ENCODE results near the gene DIP2A. TPM values are rescaled to one million over a fixed set of nuclear protein-coding genes. Genes with fewer than 3 reads are reported as not detected.

The DIP2A gene
- total RNA-seq, 5 donors from 2014 or later (not counting 1 experiment from before 2014, with no cell fraction given) = 113 to 132 (median 128) TPM

- ChIA-PET CTCF (no interaction called here), POLR2A (no interaction called here)
- WGBS (ENCODE audit: insufficient coverage) = 92% methylated on average over 5 of the region's 5 CpGs
- H3K27ac Mint-ChIP-seq = no peak overlapping the region
- H3K27me3 Mint-ChIP-seq = no peaks in the 10 kb centered on the region
- H3K9me3 Mint-ChIP-seq = no peaks in the 10 kb centered on the region
- Histone ChIP-seq H3K27me3 (replicated peaks in 1 of 2; ENCODE audit: control insufficient read depth in 2 of 2, extremely low read depth in 1 of 2, insufficient read depth in 2 of 2, low read length in 1 of 2) (no peaks in the 10 kb centered on the region), H3K27ac (ENCODE audit: low read length) (no peak overlapping the region), H3K9me3 (no peaks in the 10 kb centered on the region), H3K4me1 (ENCODE audit: control insufficient read depth in 1 of 2, extremely low read depth in 1 of 2, insufficient read depth in 2 of 2, low read length in 2 of 2) (peaks cover 4 to 11% of the 10 kb centered on the region in 2 experiments), H3K4me3 (ENCODE audit: control insufficient read depth in 1 of 2, extremely low read depth in 1 of 2, low read length in 1 of 2) (no peak overlapping the region), H3K36me3 (ENCODE audit: control insufficient read depth in 2 of 2, extremely low read depth in 1 of 2, insufficient read depth in 1 of 2, low read length in 1 of 2) (peaks cover 4 to 28% of the 10 kb centered on the region in 2 donors)
- no peak overlapping the region for H3K4me3 Mint-ChIP-seq
- H3K4me1 Mint-ChIP-seq = peaks cover 48 to 59% (median 52%) of the 10 kb centered on the region in 3 donors
- ATAC-seq (replicated peaks in 1 of 4) = no peak
- peaks cover 44% of the 10 kb centered on the region for H3K36me3 Mint-ChIP-seq
- no peak for DNase-seq
Observed at GRCh38 chr21:46480466-46480865, 21.8 kb downstream of the DIP2A start.

GRCh38 chr21:46482225-46482845, 23.6 kb downstream of the DIP2A start:
- Mint-ChIP-seq H3K36me3 (peaks cover 46% of the 10 kb centered on the region), H3K4me3 (no peak overlapping the region), H3K4me1 (peaks cover 42 to 46% (median 45%) of the 10 kb centered on the region in 3 donors), H3K27me3 (no peaks in the 10 kb centered on the region), H3K27ac (no peak overlapping the region), H3K9me3 (no peaks in the 10 kb centered on the region)
- H3K36me3 ChIP-seq (ENCODE audit: control insufficient read depth in 2 of 2, extremely low read depth in 1 of 2, insufficient read depth in 1 of 2, low read length in 1 of 2) = peaks cover 2 to 44% of the 10 kb centered on the region in 2 donors
- WGBS (ENCODE audit: insufficient coverage) = no CpG with 5 or more reads among the region's 6 CpGs
- no peaks in the 10 kb centered on the region for H3K9me3 ChIP-seq
- DNase-seq = no peak
- H3K4me3 ChIP-seq (ENCODE audit: control insufficient read depth in 1 of 2, extremely low read depth in 1 of 2, low read length in 1 of 2) = no peak overlapping the region
- no peak overlapping the region for H3K27ac ChIP-seq (ENCODE audit: low read length)
- CTCF ChIA-PET = interaction anchor here in 1 of 2 donors (0.5 to 0.6 kb wide), 2 partner anchors 11 to 21 kb away, joined by 3 to 4 read pairs; no protein-coding TSS in a partner anchor
- POLR2A ChIA-PET = no interaction called here
- no peak for ATAC-seq (replicated peaks in 1 of 4)
- no peaks in the 10 kb centered on the region for H3K27me3 ChIP-seq (replicated peaks in 1 of 2; ENCODE audit: control insufficient read depth in 2 of 2, extremely low read depth in 1 of 2, insufficient read depth in 2 of 2, low read length in 1 of 2)
- peaks cover 4 to 11% of the 10 kb centered on the region in 2 experiments for H3K4me1 ChIP-seq (ENCODE audit: control insufficient read depth in 1 of 2, extremely low read depth in 1 of 2, insufficient read depth in 2 of 2, low read length in 2 of 2)

- no peaks in the 10 kb centered on the region for H3K9me3 Mint-ChIP-seq
- no CpG with 5 or more reads among the region's 2 CpGs for WGBS (ENCODE audit: insufficient coverage)
- H3K4me1 Mint-ChIP-seq = peaks cover 39 to 45% (median 44%) of the 10 kb centered on the region in 3 donors
- peaks cover 4 to 11% of the 10 kb centered on the region in 2 experiments for H3K4me1 ChIP-seq (ENCODE audit: control insufficient read depth in 1 of 2, extremely low read depth in 1 of 2, insufficient read depth in 2 of 2, low read length in 2 of 2)
- peaks cover 2 to 47% of the 10 kb centered on the region in 2 donors for H3K36me3 ChIP-seq (ENCODE audit: control insufficient read depth in 2 of 2, extremely low read depth in 1 of 2, insufficient read depth in 1 of 2, low read length in 1 of 2)
- ChIA-PET CTCF (no interaction called here), POLR2A (no interaction called here)
- no peaks in the 10 kb centered on the region for H3K27me3 Mint-ChIP-seq
- ATAC-seq (replicated peaks in 1 of 4) (no peak), DNase-seq (no peak)
- peak overlapping the region; percentile 3 to 41 for H3K27ac Mint-ChIP-seq
- H3K4me3 ChIP-seq (ENCODE audit: control insufficient read depth in 1 of 2, extremely low read depth in 1 of 2, low read length in 1 of 2) = no peak overlapping the region
- H3K9me3 ChIP-seq = no peaks in the 10 kb centered on the region
- H3K4me3 Mint-ChIP-seq = no peak overlapping the region
- peaks cover 47% of the 10 kb centered on the region for H3K36me3 Mint-ChIP-seq
- H3K27me3 ChIP-seq (replicated peaks in 1 of 2; ENCODE audit: control insufficient read depth in 2 of 2, extremely low read depth in 1 of 2, insufficient read depth in 2 of 2, low read length in 1 of 2) = no peaks in the 10 kb centered on the region
- no peak overlapping the region for H3K27ac ChIP-seq (ENCODE audit: low read length)
Observed at GRCh38 chr21:46482846-46483231, 24.1 kb downstream of the DIP2A start.

GRCh38 chr21:46483300-46484295, 24.9 kb downstream of the DIP2A start:
- Histone ChIP-seq H3K9me3 (no peaks in the 10 kb centered on the region), H3K27ac (ENCODE audit: low read length) (no peak overlapping the region), H3K27me3 (replicated peaks in 1 of 2; ENCODE audit: control insufficient read depth in 2 of 2, extremely low read depth in 1 of 2, insufficient read depth in 2 of 2, low read length in 1 of 2) (no peaks in the 10 kb centered on the region), H3K4me1 (ENCODE audit: control insufficient read depth in 1 of 2, extremely low read depth in 1 of 2, insufficient read depth in 2 of 2, low read length in 2 of 2) (peaks cover 4 to 11% of the 10 kb centered on the region in 2 experiments), H3K4me3 (ENCODE audit: control insufficient read depth in 1 of 2, extremely low read depth in 1 of 2, low read length in 1 of 2) (no peak overlapping the region), H3K36me3 (ENCODE audit: control insufficient read depth in 2 of 2, extremely low read depth in 1 of 2, insufficient read depth in 1 of 2, low read length in 1 of 2) (peaks cover 2 to 51% of the 10 kb centered on the region in 2 donors)
- peaks cover 38 to 44% (median 44%) of the 10 kb centered on the region in 3 donors for H3K4me1 Mint-ChIP-seq
- no peaks in the 10 kb centered on the region for H3K27me3 Mint-ChIP-seq
- no peaks in the 10 kb centered on the region for H3K9me3 Mint-ChIP-seq
- H3K4me3 Mint-ChIP-seq = no peak overlapping the region
- ChIA-PET POLR2A (no interaction called here), CTCF (interaction anchor here in 1 of 2 donors (0.6 kb wide), 1 partner anchor 15 kb away, joined by 7 read pairs; no protein-coding TSS in a partner anchor)
- no CpG with 5 or more reads among the region's 6 CpGs for WGBS (ENCODE audit: insufficient coverage)
- ATAC-seq (replicated peaks in 1 of 4) (peak in 3 of 4 experiments; percentile 38 to 67 (median 51)), DNase-seq (peak in 9 of 35 experiments; percentile 4 to 38 (median 12))
- H3K27ac Mint-ChIP-seq = peak overlapping the region in 1 of 2 donors; percentile 32
- H3K36me3 Mint-ChIP-seq = peaks cover 47% of the 10 kb centered on the region

GRCh38 chr21:46486481-46487126, 27.9 kb downstream of the DIP2A start:
- no peaks in the 10 kb centered on the region for H3K27me3 ChIP-seq (replicated peaks in 1 of 2; ENCODE audit: control insufficient read depth in 2 of 2, extremely low read depth in 1 of 2, insufficient read depth in 2 of 2, low read length in 1 of 2)
- H3K9me3 Mint-ChIP-seq = no peaks in the 10 kb centered on the region
- H3K4me1 ChIP-seq (ENCODE audit: control insufficient read depth in 1 of 2, extremely low read depth in 1 of 2, insufficient read depth in 2 of 2, low read length in 2 of 2) = peaks cover 4 to 11% of the 10 kb centered on the region in 2 experiments
- CTCF ChIA-PET = no interaction called here
- WGBS (ENCODE audit: insufficient coverage) = 100% methylated on average over 1 of the region's 4 CpGs
- H3K4me3 Mint-ChIP-seq = no peak overlapping the region
- POLR2A ChIA-PET = no interaction called here
- no peak overlapping the region for H3K27ac ChIP-seq (ENCODE audit: low read length)
- H3K4me3 ChIP-seq (ENCODE audit: control insufficient read depth in 1 of 2, extremely low read depth in 1 of 2, low read length in 1 of 2) = no peak overlapping the region
- H3K36me3 Mint-ChIP-seq = peaks cover 37% of the 10 kb centered on the region
- H3K36me3 ChIP-seq (ENCODE audit: control insufficient read depth in 2 of 2, extremely low read depth in 1 of 2, insufficient read depth in 1 of 2, low read length in 1 of 2) = peaks cover 2 to 46% of the 10 kb centered on the region in 2 donors
- H3K27ac Mint-ChIP-seq = no peak overlapping the region
- DNase-seq = no peak
- H3K27me3 Mint-ChIP-seq = no peaks in the 10 kb centered on the region
- ATAC-seq (replicated peaks in 1 of 4) = no peak
- peaks cover 25 to 36% (median 35%) of the 10 kb centered on the region in 3 donors for H3K4me1 Mint-ChIP-seq
- no peaks in the 10 kb centered on the region for H3K9me3 ChIP-seq

GRCh38 chr21:46489162-46489663, 30.5 kb downstream of the DIP2A start:
- 100% methylated on average over 4 of the region's 6 CpGs for WGBS (ENCODE audit: insufficient coverage)
- Histone ChIP-seq H3K27ac (ENCODE audit: low read length) (no peak overlapping the region), H3K9me3 (no peaks in the 10 kb centered on the region), H3K36me3 (ENCODE audit: control insufficient read depth in 2 of 2, extremely low read depth in 1 of 2, insufficient read depth in 1 of 2, low read length in 1 of 2) (peaks cover 9 to 57% of the 10 kb centered on the region in 2 donors), H3K27me3 (replicated peaks in 1 of 2; ENCODE audit: control insufficient read depth in 2 of 2, extremely low read depth in 1 of 2, insufficient read depth in 2 of 2, low read length in 1 of 2) (no peaks in the 10 kb centered on the region), H3K4me3 (ENCODE audit: control insufficient read depth in 1 of 2, extremely low read depth in 1 of 2, low read length in 1 of 2) (no peak overlapping the region), H3K4me1 (ENCODE audit: control insufficient read depth in 1 of 2, extremely low read depth in 1 of 2, insufficient read depth in 2 of 2, low read length in 2 of 2) (no peaks in the 10 kb centered on the region)
- H3K9me3 Mint-ChIP-seq = peaks cover 0 to 5% (median 3%) of the 10 kb centered on the region in 3 donors
- CTCF ChIA-PET = no interaction called here
- DNase-seq = no peak
- peaks cover 58% of the 10 kb centered on the region for H3K36me3 Mint-ChIP-seq
- H3K27ac Mint-ChIP-seq = peak overlapping the region in 1 of 2 donors; percentile 61
- H3K27me3 Mint-ChIP-seq = no peaks in the 10 kb centered on the region
- H3K4me3 Mint-ChIP-seq = no peak overlapping the region
- ATAC-seq (replicated peaks in 1 of 4) = no peak
- peaks cover 16 to 26% (median 20%) of the 10 kb centered on the region in 3 donors for H3K4me1 Mint-ChIP-seq
- POLR2A ChIA-PET = no interaction called here

Measured in T-cell (primary cell).